CD4-positive, alpha-beta T cell treated with Interferon gamma for 1 hour (primary cell): ENCODE data around the gene STX19.

Experiments
- DNase-seq: peaks from one replicate; pipeline ENCODE4 v3.0.0-alpha.2; 2020

STX19 gene

GRCh38 chr3:94026623-94027022, 1.8 kb downstream of the STX19 start:
- no peak for DNase-seq

GRCh38 chr3:94024385-94024784, 4.0 kb downstream of the STX19 start:
- no peak for DNase-seq

GRCh38 chr3:94020293-94020692, 8.1 kb downstream of the STX19 start:
- DNase-seq: no peak

GRCh38 chr3:94019659-94020058, 8.7 kb downstream of the STX19 start:
- DNase-seq: no peak

- DNase-seq: no peak
Measured at GRCh38 chr3:94015025-94015424, 13.4 kb downstream of the STX19 start.

- no peak for DNase-seq
Measured at GRCh38 chr3:94012185-94012584, 16.2 kb downstream of the STX19 start.

- DNase-seq: no peak
Measured at GRCh38 chr3:94011233-94011711, 17.1 kb downstream of the STX19 start.

GRCh38 chr3:94009608-94010007, 18.8 kb downstream of the STX19 start:
- DNase-seq: no peak

- no peak for DNase-seq
Measured at GRCh38 chr3:94008253-94008652, 20.1 kb downstream of the STX19 start.

- DNase-seq: no peak
Measured at GRCh38 chr3:94004301-94004910, 24.0 kb downstream of the STX19 start.

- DNase-seq: no peak
Measured at GRCh38 chr3:94001827-94002495, 26.4 kb downstream of the STX19 start.

GRCh38 chr3:94001191-94001590, 27.2 kb downstream of the STX19 start:
- no peak for DNase-seq

- DNase-seq: no peak
Measured at GRCh38 chr3:93994056-93994455, 34.3 kb downstream of the STX19 start.

- DNase-seq: no peak
Measured at GRCh38 chr3:93992207-93992606, 36.2 kb downstream of the STX19 start.

- DNase-seq: no peak
Measured at GRCh38 chr3:93991631-93992030, 36.8 kb downstream of the STX19 start.

- DNase-seq: no peak
Measured at GRCh38 chr3:93989241-93989640, 39.2 kb downstream of the STX19 start.

GRCh38 chr3:93988764-93989163, 39.6 kb downstream of the STX19 start:
- DNase-seq: no peak

GRCh38 chr3:93988283-93988682, 40.1 kb downstream of the STX19 start:
- no peak for DNase-seq

GRCh38 chr3:93984618-93985017, 43.8 kb downstream of the STX19 start:
- no peak for DNase-seq

GRCh38 chr3:93983408-93983807, 45.0 kb downstream of the STX19 start:
- DNase-seq: no peak

- no peak for DNase-seq
Measured at GRCh38 chr3:93981649-93982048, 46.7 kb downstream of the STX19 start.

- peak; percentile 96 for DNase-seq
Measured at GRCh38 chr3:93979850-93980676, 48.3 kb downstream of the STX19 start, which contains the start of gene ARL13B. Gene ARL13B, plus strand, starts transcription at chr3:93980155. Its CDS starts 269 bp downstream, at chr3:93980424.
